GM21737 (cell line): ENCODE data around the gene GMDS.

ENCODE experiments used
- ATAC-seq: cut with Tn5 transposase; IDR thresholded peaks from one replicate; pipeline ENCODE4 v1.9.1; 2021; ENCODE audit warnings: mild to moderate bottlenecking, moderate library complexity; ENCODE audit not compliant: unreplicated experiment

GMDS gene

GRCh38 chr6:1729133-1729749, 516.2 kb downstream of the GMDS start:
- ATAC-seq, result no peak

- no peak for ATAC-seq
Measured at GRCh38 chr6:1726341-1726768, 519.0 kb downstream of the GMDS start.

GRCh38 chr6:1724616-1725015, 520.8 kb downstream of the GMDS start:
- ATAC-seq, result no peak

- ATAC-seq, result no peak
Measured at GRCh38 chr6:1724124-1724523, 521.3 kb downstream of the GMDS start.

GRCh38 chr6:1722801-1723200, 522.6 kb downstream of the GMDS start:
- ATAC-seq, result no peak

GRCh38 chr6:1720620-1721322, 524.6 kb downstream of the GMDS start:
- ATAC-seq, result no peak

GRCh38 chr6:1719922-1720321, 525.5 kb downstream of the GMDS start:
- ATAC-seq, result no peak

GRCh38 chr6:1716868-1717267, 528.5 kb downstream of the GMDS start:
- no peak for ATAC-seq

GRCh38 chr6:1716396-1716795, 529.0 kb downstream of the GMDS start:
- no peak for ATAC-seq

GRCh38 chr6:1715336-1715735, 530.1 kb downstream of the GMDS start:
- no peak for ATAC-seq

- ATAC-seq, result no peak
Measured at GRCh38 chr6:1714654-1715053, 530.8 kb downstream of the GMDS start.

- ATAC-seq, result no peak
Measured at GRCh38 chr6:1713016-1713600, 532.3 kb downstream of the GMDS start.

- no peak for ATAC-seq
Measured at GRCh38 chr6:1712451-1712850, 533.0 kb downstream of the GMDS start.

GRCh38 chr6:1711136-1711535, 534.3 kb downstream of the GMDS start:
- no peak for ATAC-seq

GRCh38 chr6:1709234-1709641, 536.2 kb downstream of the GMDS start:
- ATAC-seq, result no peak

GRCh38 chr6:1708820-1709219, 536.6 kb downstream of the GMDS start:
- no peak for ATAC-seq

GRCh38 chr6:1708122-1708521, 537.3 kb downstream of the GMDS start:
- no peak for ATAC-seq

GRCh38 chr6:1705630-1706029, 539.8 kb downstream of the GMDS start:
- no peak for ATAC-seq

GRCh38 chr6:1705183-1705582, 540.2 kb downstream of the GMDS start:
- ATAC-seq, result no peak

GRCh38 chr6:1704711-1705110, 540.7 kb downstream of the GMDS start:
- ATAC-seq, result no peak

GRCh38 chr6:1703923-1704322, 541.5 kb downstream of the GMDS start:
- no peak for ATAC-seq

- no peak for ATAC-seq
Measured at GRCh38 chr6:1703091-1703855, 542.1 kb downstream of the GMDS start.
